ENCODE measurements around the gene GANAB. TPM values are rescaled to one million over a fixed set of nuclear protein-coding genes. Genes with fewer than 3 reads are reported as not detected.

GANAB gene
- total RNA-seq, 1 experiment from 2014 or later, result 475 TPM

DNA sequence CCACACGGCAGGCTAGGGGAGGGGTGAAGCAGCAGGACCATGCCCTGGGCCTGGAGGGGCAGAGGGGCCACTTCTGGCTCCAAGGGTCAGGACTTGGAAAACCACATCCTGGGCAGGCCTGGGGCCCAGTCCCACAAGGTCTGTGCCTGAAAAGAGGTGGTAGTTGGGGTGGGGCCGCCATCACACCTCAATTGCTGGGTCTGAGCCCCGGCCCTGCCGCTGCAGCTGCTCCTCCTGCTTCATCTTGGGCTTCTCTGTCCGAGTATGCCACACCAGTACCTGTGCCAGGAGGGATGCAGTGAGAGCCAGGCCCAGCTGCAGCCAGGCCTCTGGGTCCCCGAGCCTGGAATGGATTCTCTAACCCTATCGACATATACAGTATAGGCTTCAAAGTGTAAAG lies 30.9 kb downstream of the GANAB start:
- no TSS peak for BruUV-seq (replicated peaks)
- TF ChIP-seq EZH2 (IDR thresholded peaks at IDR 0.05; ENCODE audit: borderline replicate concordance, low read depth, low read length, poor library complexity, severe bottlenecking), result no peak
- TF ChIP-seq, protein P1, sequence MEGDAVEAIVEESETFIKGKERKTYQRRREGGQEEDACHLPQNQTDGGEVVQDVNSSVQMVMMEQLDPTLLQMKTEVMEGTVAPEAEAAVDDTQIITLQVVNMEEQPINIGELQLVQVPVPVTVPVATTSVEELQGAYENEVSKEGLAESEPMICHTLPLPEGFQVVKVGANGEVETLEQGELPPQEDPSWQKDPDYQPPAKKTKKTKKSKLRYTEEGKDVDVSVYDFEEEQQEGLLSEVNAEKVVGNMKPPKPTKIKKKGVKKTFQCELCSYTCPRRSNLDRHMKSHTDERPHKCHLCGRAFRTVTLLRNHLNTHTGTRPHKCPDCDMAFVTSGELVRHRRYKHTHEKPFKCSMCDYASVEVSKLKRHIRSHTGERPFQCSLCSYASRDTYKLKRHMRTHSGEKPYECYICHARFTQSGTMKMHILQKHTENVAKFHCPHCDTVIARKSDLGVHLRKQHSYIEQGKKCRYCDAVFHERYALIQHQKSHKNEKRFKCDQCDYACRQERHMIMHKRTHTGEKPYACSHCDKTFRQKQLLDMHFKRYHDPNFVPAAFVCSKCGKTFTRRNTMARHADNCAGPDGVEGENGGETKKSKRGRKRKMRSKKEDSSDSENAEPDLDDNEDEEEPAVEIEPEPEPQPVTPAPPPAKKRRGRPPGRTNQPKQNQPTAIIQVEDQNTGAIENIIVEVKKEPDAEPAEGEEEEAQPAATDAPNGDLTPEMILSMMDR (conservative IDR thresholded peaks at IDR 0.05; ENCODE audit: low read depth, low read length), result no peak
- Histone ChIP-seq H3K4me3 (ENCODE audit: low read depth, low read length, poor library complexity, severe bottlenecking) (no peak overlapping the region), H3K9me3 (ENCODE audit: low read depth, low read length, poor library complexity, severe bottlenecking) (no peaks in the 10 kb centered on the region), H3K27me3 (replicated peaks; ENCODE audit: insufficient read depth, low read depth, low read length, poor library complexity) (no peaks in the 10 kb centered on the region), H3K36me3 (ENCODE audit: insufficient read depth, low read length, poor library complexity, severe bottlenecking) (peaks cover 10% of the 10 kb centered on the region), H3K27ac (ENCODE audit: low read depth, low read length, poor library complexity, severe bottlenecking) (no peak overlapping the region), H3K4me1 (ENCODE audit: insufficient read depth, low read length, poor library complexity, severe bottlenecking) (peaks cover 14% of the 10 kb centered on the region)
- POLR2A ChIA-PET (ENCODE audit: low non-redundant PET), result no interaction called here
- intact Hi-C loops (cut with micrococcal nuclease; ENCODE audit: unreplicated experiment), result no loop called here
- no peak for DNase-seq (ENCODE audit: low spot score)
- CTCF ChIA-PET, result interaction anchor here (0.7 kb wide), 1 partner anchor 16 kb away, joined by 3 read pairs; no protein-coding TSS in a partner anchor

DNA sequence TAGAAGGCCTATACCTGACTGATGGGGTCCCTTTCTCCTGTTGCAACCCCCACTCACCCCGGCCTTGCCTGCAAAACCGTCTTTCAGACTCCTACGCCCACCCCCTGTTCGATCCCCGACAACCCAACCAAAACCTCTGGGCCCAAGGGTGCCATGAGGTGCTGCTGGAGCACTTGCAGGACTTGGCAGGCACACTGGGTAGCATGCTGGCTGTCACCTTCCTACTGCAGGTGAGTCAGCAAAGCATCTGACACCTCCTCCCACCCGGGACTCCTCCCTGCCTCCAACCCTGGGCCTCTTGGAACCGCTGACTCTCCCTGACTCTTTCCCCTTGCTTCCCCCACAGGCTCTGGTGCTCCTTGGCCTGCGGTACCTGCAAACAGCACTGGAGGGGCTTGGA lies 32.1 kb downstream of the GANAB start:
- no TSS peak for BruUV-seq (replicated peaks)
- Histone ChIP-seq H3K4me3 (ENCODE audit: low read depth, low read length, poor library complexity, severe bottlenecking) (no peak overlapping the region), H3K9me3 (ENCODE audit: low read depth, low read length, poor library complexity, severe bottlenecking) (no peaks in the 10 kb centered on the region), H3K4me1 (ENCODE audit: insufficient read depth, low read length, poor library complexity, severe bottlenecking) (peaks cover 11% of the 10 kb centered on the region), H3K36me3 (ENCODE audit: insufficient read depth, low read length, poor library complexity, severe bottlenecking) (peaks cover 10% of the 10 kb centered on the region), H3K27me3 (replicated peaks; ENCODE audit: insufficient read depth, low read depth, low read length, poor library complexity) (no peaks in the 10 kb centered on the region), H3K27ac (ENCODE audit: low read depth, low read length, poor library complexity, severe bottlenecking) (peak overlapping the region; percentile 50)
- no peak for DNase-seq (ENCODE audit: low spot score)
- TF ChIP-seq, protein P1 (conservative IDR thresholded peaks at IDR 0.05; ENCODE audit: low read depth, low read length), result no peak
- TF ChIP-seq EZH2 (IDR thresholded peaks at IDR 0.05; ENCODE audit: borderline replicate concordance, low read depth, low read length, poor library complexity, severe bottlenecking), result no peak
- ChIA-PET CTCF (no interaction called here), POLR2A (ENCODE audit: low non-redundant PET) (no interaction called here)
- intact Hi-C loops (cut with micrococcal nuclease; ENCODE audit: unreplicated experiment), result no loop called here

DNA sequence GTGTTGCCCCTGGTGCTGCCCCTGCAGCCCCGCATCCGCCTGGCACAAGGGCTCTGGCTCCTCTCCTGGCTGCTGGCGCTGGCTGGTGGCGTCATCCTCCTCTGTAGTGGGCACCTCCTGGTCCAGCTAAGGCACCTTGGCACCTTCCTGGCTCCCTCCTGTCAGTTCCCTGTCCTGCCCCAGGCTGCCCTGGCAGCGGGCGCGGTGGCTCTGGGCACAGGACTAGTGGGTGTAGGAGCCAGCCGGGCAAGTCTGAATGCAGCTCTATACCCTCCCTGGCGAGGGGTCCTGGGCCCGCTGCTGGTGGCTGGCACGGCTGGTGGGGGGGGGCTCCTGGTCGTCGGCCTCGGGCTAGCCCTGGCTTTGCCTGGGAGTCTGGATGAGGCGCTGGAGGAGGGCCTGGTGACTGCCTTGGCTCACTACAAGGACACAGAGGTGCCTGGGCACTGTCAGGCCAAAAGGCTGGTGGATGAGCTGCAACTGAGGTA lies 33.1 kb downstream of the GANAB start:
- H3K36me3 ChIP-seq (ENCODE audit: insufficient read depth, low read length, poor library complexity, severe bottlenecking), result peaks cover 10% of the 10 kb centered on the region

More for the DNA sequence above, 33.1 kb downstream of the GANAB start:
- H3K27me3 ChIP-seq (replicated peaks; ENCODE audit: insufficient read depth, low read depth, low read length, poor library complexity), result no peaks in the 10 kb centered on the region
- BruUV-seq (replicated peaks), result no TSS peak
- ChIA-PET CTCF (no interaction called here), POLR2A (ENCODE audit: low non-redundant PET) (no interaction called here)
- H3K9me3 ChIP-seq (ENCODE audit: low read depth, low read length, poor library complexity, severe bottlenecking), result no peaks in the 10 kb centered on the region
- TF ChIP-seq EZH2 (IDR thresholded peaks at IDR 0.05; ENCODE audit: borderline replicate concordance, low read depth, low read length, poor library complexity, severe bottlenecking), result no peak
- TF ChIP-seq, protein P1 (conservative IDR thresholded peaks at IDR 0.05; ENCODE audit: low read depth, low read length), result no peak
- intact Hi-C loops (cut with micrococcal nuclease; ENCODE audit: unreplicated experiment), result no loop called here
- DNase-seq (ENCODE audit: low spot score), result no peak
- H3K4me3 ChIP-seq (ENCODE audit: low read depth, low read length, poor library complexity, severe bottlenecking), result no peak overlapping the region
- peaks cover 11% of the 10 kb centered on the region for H3K4me1 ChIP-seq (ENCODE audit: insufficient read depth, low read length, poor library complexity, severe bottlenecking)
- peak overlapping the region; percentile 50 for H3K27ac ChIP-seq (ENCODE audit: low read depth, low read length, poor library complexity, severe bottlenecking)

All from A673 (cell line).